ENCODE results near the gene STK39. TPM values are rescaled to one million over a fixed set of nuclear protein-coding genes. Genes with fewer than 3 reads are reported as not detected.

STK39 gene
- total RNA-seq, 4 donors from 2014 or later: 17.4 to 27.6 (median 20.6) TPM

- Histone ChIP-seq H3K4me1 (no peaks in the 10 kb centered on the region), H3K27me3 (no peaks in the 10 kb centered on the region), H3K4me3 (no peak overlapping the region), H3K27ac (no peak overlapping the region), H3K36me3 (peaks cover 0 to 9% (median 0%) of the 10 kb centered on the region in 3 donors), H3K9me3 (no peaks in the 10 kb centered on the region)
- DNase-seq: no peak
- intact Hi-C loops (cut with DNase I): no loop called here
- TF ChIP-seq CTCF (IDR thresholded peaks at IDR 0.05): no peak
- no peak for TF ChIP-seq POLR2A (IDR thresholded peaks at IDR 0.05)
- WGBS, 2 donors: 27 to 45% methylated on average over 2 of the region's 2 CpGs
Measured at GRCh38 chr2:168002021-168002553, 245.3 kb downstream of the STK39 start.

GRCh38 chr2:167992278-167992677 lies 255.1 kb downstream of the STK39 start:
- H3K4me1 ChIP-seq: no peaks in the 10 kb centered on the region
- no peaks in the 10 kb centered on the region for H3K36me3 ChIP-seq
- WGBS, 2 donors: 81 to 90% methylated on average over 1 of the region's 1 CpG
- H3K27me3 ChIP-seq: no peaks in the 10 kb centered on the region
- DNase-seq: no peak
- H3K4me3 ChIP-seq: no peak overlapping the region
- TF ChIP-seq CTCF (IDR thresholded peaks at IDR 0.05) (no peak), POLR2A (IDR thresholded peaks at IDR 0.05) (no peak)
- intact Hi-C loops (cut with DNase I): no loop called here
- no peaks in the 10 kb centered on the region for H3K9me3 ChIP-seq
- H3K27ac ChIP-seq: no peak overlapping the region

- no peaks in the 10 kb centered on the region for H3K4me1 ChIP-seq
- no peak overlapping the region for H3K4me3 ChIP-seq
- WGBS, 2 donors: 85 to 93% methylated on average over 4 of the region's 4 CpGs
- H3K27ac ChIP-seq: no peak overlapping the region
- H3K9me3 ChIP-seq: no peaks in the 10 kb centered on the region
- no peak for DNase-seq
- no peaks in the 10 kb centered on the region for H3K27me3 ChIP-seq
- H3K36me3 ChIP-seq: no peaks in the 10 kb centered on the region
- TF ChIP-seq CTCF (IDR thresholded peaks at IDR 0.05) (no peak), POLR2A (IDR thresholded peaks at IDR 0.05) (no peak)
- intact Hi-C loops (cut with DNase I): no loop called here
Measured at GRCh38 chr2:167990062-167990461, 257.3 kb downstream of the STK39 start.

GRCh38 chr2:167988296-167988695 lies 259.1 kb downstream of the STK39 start:
- DNase-seq: no peak
- Histone ChIP-seq H3K27me3 (no peaks in the 10 kb centered on the region), H3K9me3 (no peaks in the 10 kb centered on the region), H3K27ac (no peak overlapping the region), H3K4me1 (no peaks in the 10 kb centered on the region), H3K36me3 (no peaks in the 10 kb centered on the region), H3K4me3 (no peak overlapping the region)
- 91 to 97% methylated on average over 2 of the region's 2 CpGs for WGBS, 2 donors
- intact Hi-C loops (cut with DNase I): no loop called here
- TF ChIP-seq CTCF (IDR thresholded peaks at IDR 0.05): no peak
- no peak for TF ChIP-seq POLR2A (IDR thresholded peaks at IDR 0.05)

- H3K4me3 ChIP-seq: no peak overlapping the region
- TF ChIP-seq POLR2A (IDR thresholded peaks at IDR 0.05) (no peak), CTCF (IDR thresholded peaks at IDR 0.05) (no peak)
- H3K9me3 ChIP-seq: no peaks in the 10 kb centered on the region
- intact Hi-C loops (cut with DNase I): no loop called here
- no peaks in the 10 kb centered on the region for H3K36me3 ChIP-seq
- WGBS, 2 donors: 92 to 100% methylated on average over 1 of the region's 1 CpG
- DNase-seq: no peak
- no peak overlapping the region for H3K27ac ChIP-seq
- no peaks in the 10 kb centered on the region for H3K27me3 ChIP-seq
- no peaks in the 10 kb centered on the region for H3K4me1 ChIP-seq
Measured at GRCh38 chr2:167987558-167987957, 259.8 kb downstream of the STK39 start.
